H1 (cell line): Measurements from ENCODE around the gene ZNF385B. TPM values are rescaled to one million over a fixed set of nuclear protein-coding genes. Genes with fewer than 3 reads are reported as not detected.

Source experiments
- CTCF ChIA-PET: fragments of 300-600 bp; sonication (Branson Sonifier 250); formaldehyde crosslinking; loops from one replicate; lab custom pipeline; 2021; ENCODE audit not compliant: partially characterized antibody; lab: Charles Lee
- POLR2A ChIA-PET: fragments of 300-600 bp; sonication (Branson Sonifier 250); formaldehyde crosslinking; loops from one replicate; lab custom pipeline; 2021; ENCODE audit warnings: inconsistent platforms; ENCODE audit not compliant: partially characterized antibody; lab: Charles Lee
- DNase-seq, 2 experiments: peaks; one replicate each; pipeline versions ENCODE4 v3.0.0 to v3.0.0-alpha.2; 2010 to 2022; ENCODE audit warnings: low spot score in 2 of 2, low read depth in 1 of 2, mixed read lengths in 1 of 2
- FAIRE-seq: peaks from 2 replicates; lab custom pipeline; 2011; peaks lifted over from hg19 to GRCh38; lab: Jason Lieb, UNC
- H2AFZ ChIP-seq: 2 replicates; pipeline ENCODE4 v1.8.1; 2012; ENCODE audit warnings: low read length, inconsistent platforms
- H2AK5ac ChIP-seq: 2 replicates; pipeline ENCODE4 v1.6.1; 2013; ENCODE audit warnings: low read depth, low read length
- H2BK120ac ChIP-seq: replicated peaks from 2 replicates; pipeline ENCODE3; 2013; ENCODE audit warnings: low read depth, low read length, inconsistent platforms
- H2BK12ac ChIP-seq: 2 replicates; pipeline ENCODE4 v1.6.1; 2013; ENCODE audit warnings: low read depth, low read length
- H2BK15ac ChIP-seq: 2 replicates; pipeline ENCODE4 v1.6.1; 2013; ENCODE audit warnings: low read length
- H2BK20ac ChIP-seq: 2 replicates; pipeline ENCODE4 v1.6.1; 2013; ENCODE audit warnings: low read length
- H2BK5ac ChIP-seq: 2 replicates; pipeline ENCODE4 v1.6.1; 2013; ENCODE audit warnings: low read depth, low read length
- H3K14ac ChIP-seq: 2 replicates; pipeline ENCODE4 v1.6.1; 2013; ENCODE audit warnings: inconsistent platforms; ENCODE audit not compliant: insufficient read length
- H3K18ac ChIP-seq: 2 replicates; pipeline ENCODE4 v1.6.1; 2013; ENCODE audit warnings: low read length; ENCODE audit errors: extremely low read depth
- H3K23ac ChIP-seq: 2 replicates; pipeline ENCODE4 v1.6.1; 2013; ENCODE audit warnings: inconsistent platforms; ENCODE audit not compliant: insufficient read length
- H3K23me2 ChIP-seq: 2 replicates; pipeline ENCODE4 v1.6.1; 2013; ENCODE audit warnings: low read depth, low read length
- H3K27ac ChIP-seq: 2 replicates; pipeline ENCODE4 v1.6.1; 2011; ENCODE audit warnings: low read depth, low read length, inconsistent platforms
- H3K27me3 ChIP-seq, 4 experiments: replicated peaks in 1 of 4; 1 replicate in 1 of 4; 2 replicates in 3 of 4; pipeline versions ENCODE4 v1.6.1 to v1.8.1; 2011 to 2013; ENCODE audit warnings: low read length in 3 of 4, mild to moderate bottlenecking in 3 of 4, inconsistent platforms in 2 of 4, mixed read lengths in 2 of 4, moderate library complexity in 1 of 4; ENCODE audit not compliant: control insufficient read depth in 3 of 4, insufficient read depth in 3 of 4; ENCODE audit errors: extremely low read depth in 1 of 4
- H3K36me3 ChIP-seq, 4 experiments: 2 replicates each; pipeline versions ENCODE4 v1.6.1 to v1.8.1; 2011 to 2013; ENCODE audit warnings: mild to moderate bottlenecking in 4 of 4, low read length in 3 of 4, moderate library complexity in 2 of 4, control low read depth in 1 of 4, inconsistent platforms in 1 of 4; ENCODE audit not compliant: insufficient read depth in 4 of 4, control insufficient read depth in 2 of 4
- H3K4ac ChIP-seq: replicated peaks from 2 replicates; pipeline ENCODE3; 2013; ENCODE audit warnings: low read length, low read depth, mixed read lengths, inconsistent platforms; ENCODE audit not compliant: insufficient read length
- H3K4me1 ChIP-seq, 4 experiments: replicated peaks in 1 of 4; 1 replicate in 1 of 4; 2 replicates in 3 of 4; pipeline versions ENCODE4 v1.6.1 to v1.8.1; 2011 to 2013; ENCODE audit warnings: low read length in 3 of 4, inconsistent platforms in 2 of 4, mixed read lengths in 1 of 4; ENCODE audit not compliant: insufficient read depth in 4 of 4, control insufficient read depth in 3 of 4
- H3K4me2 ChIP-seq, 2 experiments: 2 replicates each; pipeline versions ENCODE4 v1.6.1 to v1.8.1; 2011 to 2013; ENCODE audit warnings: low read depth in 2 of 2, low read length in 2 of 2, control low read depth in 1 of 2, inconsistent platforms in 1 of 2, mild to moderate bottlenecking in 1 of 2; ENCODE audit not compliant: insufficient read depth in 1 of 2
- H3K4me3 ChIP-seq, 4 experiments: fragments of 200-600, 300-600 bp in 1 of 4; sonication (generic), shearing (Covaris generic), sonication (Bioruptor Twin) in 1 of 4; 2 replicates each; pipeline versions ENCODE4 v1.5.1 to v1.8.1; 2011 to 2016; ENCODE audit warnings: low read length in 4 of 4, low read depth in 3 of 4, control low read depth in 2 of 4, inconsistent platforms in 2 of 4, mild to moderate bottlenecking in 2 of 4, mixed read lengths in 1 of 4, moderate library complexity in 1 of 4; ENCODE audit not compliant: insufficient read depth in 2 of 4; ENCODE audit errors: extremely low read depth in 1 of 4
- H3K56ac ChIP-seq: replicated peaks from 2 replicates; pipeline ENCODE3; 2013; ENCODE audit warnings: low read depth, mild to moderate bottlenecking, mixed read lengths, low read length, inconsistent platforms; ENCODE audit not compliant: insufficient read length
- H3K79me1 ChIP-seq: 2 replicates; pipeline ENCODE4 v1.6.1; 2013; ENCODE audit warnings: low read depth, low read length, control low read depth
- H3K79me2 ChIP-seq, 2 experiments: 2 replicates each; pipeline versions ENCODE4 v1.6.1 to v1.8.1; 2012 to 2013; ENCODE audit warnings: low read length in 2 of 2, mild to moderate bottlenecking in 2 of 2, inconsistent platforms in 1 of 2; ENCODE audit not compliant: insufficient read depth in 2 of 2, control insufficient read depth in 1 of 2
- H3K9ac ChIP-seq, 4 experiments: replicated peaks in 1 of 4; 1 replicate in 1 of 4; 2 replicates in 3 of 4; pipeline versions ENCODE4 v1.6.1 to v1.8.1; 2011 to 2013; ENCODE audit warnings: low read depth in 3 of 4, low read length in 3 of 4, control low read depth in 2 of 4, mild to moderate bottlenecking in 2 of 4, moderate library complexity in 2 of 4, inconsistent platforms in 1 of 4; ENCODE audit errors: extremely low read depth in 1 of 4
- H3K9me3 ChIP-seq, 2 experiments: 2 replicates each; pipeline versions ENCODE4 v1.6.1 to v1.8.1; 2012 to 2013; ENCODE audit warnings: mild to moderate bottlenecking in 2 of 2, moderate library complexity in 2 of 2, control low read depth in 1 of 2, inconsistent platforms in 1 of 2, low read depth in 1 of 2, low read length in 1 of 2, mixed read lengths in 1 of 2; ENCODE audit not compliant: insufficient read depth in 2 of 2
- H4K20me1 ChIP-seq, 2 experiments: replicated peaks in 1 of 2; 2 replicates each; pipeline versions ENCODE3 to v1.8.1; 2011 to 2013; ENCODE audit warnings: inconsistent platforms in 2 of 2, low read length in 2 of 2, mild to moderate bottlenecking in 1 of 2; ENCODE audit not compliant: insufficient read depth in 2 of 2, control insufficient read depth in 1 of 2
- H4K5ac ChIP-seq: 2 replicates; pipeline ENCODE4 v1.6.1; 2013; ENCODE audit warnings: low read length, low read depth, mixed read lengths, inconsistent platforms; ENCODE audit not compliant: insufficient read length
- H4K8ac ChIP-seq: 2 replicates; pipeline ENCODE4 v1.8.0; 2013; ENCODE audit warnings: mild to moderate bottlenecking, moderate library complexity, low read length, inconsistent platforms; ENCODE audit not compliant: insufficient read depth; ENCODE audit errors: extremely low read depth
- H4K91ac ChIP-seq: replicated peaks from 2 replicates; pipeline ENCODE3; 2013; ENCODE audit warnings: low read length, mixed read lengths, inconsistent platforms; ENCODE audit not compliant: insufficient read length
- ASH2L ChIP-seq: fragments of 200-600, 300-600 bp; sonication (generic); IDR thresholded peaks from one replicate; pipeline ENCODE4 v1.7.1; 2017; ENCODE audit warnings: low read length
- ATF3 ChIP-seq: IDR thresholded peaks from 2 replicates; pipeline ENCODE4 v1.6.1; 2011; ENCODE audit warnings: low read depth, mild to moderate bottlenecking, low read length; ENCODE audit not compliant: insufficient read depth
- BCL11A ChIP-seq, 2 experiments: IDR thresholded peaks; one replicate each; pipeline ENCODE4 v1.6.1; 2011; ENCODE audit warnings: low read depth in 2 of 2, low read length in 2 of 2, mild to moderate bottlenecking in 2 of 2
- BRCA1 ChIP-seq: IDR thresholded peaks from 2 replicates; pipeline ENCODE4 v1.6.1; 2012; ENCODE audit warnings: low read depth, low read length, improper control_type of control experiment
- CEBPB ChIP-seq: IDR thresholded peaks from 2 replicates; pipeline ENCODE4 v1.6.1; 2012; ENCODE audit warnings: low read depth, low read length
- CTBP2 ChIP-seq: IDR thresholded peaks from 2 replicates; pipeline ENCODE4 v1.7.0; 2011; ENCODE audit warnings: borderline replicate concordance, mild to moderate bottlenecking, moderate library complexity, mixed read lengths, low read length; ENCODE audit not compliant: insufficient read depth, insufficient read length
- EP300 ChIP-seq, 2 experiments: IDR thresholded peaks; 1 replicate in 1 of 2; 2 replicates in 1 of 2; pipeline ENCODE4 v1.6.1; 2011 to 2012; ENCODE audit warnings: low read depth in 2 of 2, low read length in 2 of 2, mild to moderate bottlenecking in 2 of 2, borderline replicate concordance in 1 of 2, inconsistent platforms in 1 of 2, moderate library complexity in 1 of 2
- HDAC6 ChIP-seq: IDR thresholded peaks from one replicate; pipeline ENCODE4 v1.7.1; 2012; ENCODE audit warnings: low read depth, mild to moderate bottlenecking, inconsistent platforms, low read length, moderate library complexity
- KDM1A ChIP-seq: fragments of 200-600, 300-600 bp; sonication (generic); IDR thresholded peaks from 2 replicates; pipeline ENCODE4 v1.7.1; 2016; ENCODE audit warnings: mild to moderate bottlenecking, low read length, borderline replicate concordance
- MAFK ChIP-seq: IDR thresholded peaks from 2 replicates; pipeline ENCODE4 v1.6.1; 2012; ENCODE audit warnings: low read depth, mild to moderate bottlenecking, improper control_type of control experiment, low read length
- RBBP5 ChIP-seq: IDR thresholded peaks from 2 replicates; pipeline ENCODE4 v1.7.1; 2012; ENCODE audit warnings: low read depth, mild to moderate bottlenecking, inconsistent platforms, low read length, moderate library complexity, borderline replicate concordance
- SIRT6 ChIP-seq: IDR thresholded peaks from one replicate; pipeline ENCODE4 v1.7.1; 2012; ENCODE audit warnings: low read length, inconsistent platforms
- SUZ12 ChIP-seq: fragments of 200-600 bp; sonication (generic); IDR thresholded peaks from 2 replicates; pipeline ENCODE4 v1.6.1; 2012; ENCODE audit warnings: mild to moderate bottlenecking, inconsistent platforms, low read length, moderate library complexity, mixed read lengths
- TAF7 ChIP-seq: optimal IDR thresholded peaks from 2 replicates; pipeline ENCODE3; 2011; ENCODE audit warnings: low read depth, mild to moderate bottlenecking, inconsistent platforms, low read length, moderate library complexity, borderline replicate concordance
- TCF12 ChIP-seq: IDR thresholded peaks from 2 replicates; pipeline ENCODE4 v1.6.1; 2011; ENCODE audit warnings: low read depth, mild to moderate bottlenecking, low read length
- polyA plus RNA-seq, 7 experiments: library from polyadenylated mRNA; depleted of rRNA in 3 of 7; stranded (reverse) in 5 of 7; unstranded in 2 of 7; fragments of >200 nt in 5 of 7; fragments of 200-250 nt in 2 of 7; gene quantifications; 1 replicate in 5 of 7; 2 replicates in 1 of 7; 4 replicates in 1 of 7; pipeline versions ENCODE4 v1.2.1 to v1.2.3, GENCODE V29; 2011 to 2013; ENCODE audit warnings: missing spikeins in 2 of 7, mixed read lengths in 2 of 7
- total RNA-seq: library from RNA; stranded (reverse); fragmentation: NEBNext Ultra II Directional; extraction: Animal tissue kit (Norgen Biotek cat#: 25700); gene quantifications from 2 replicates; pipeline ENCODE4 v1.2.1, GENCODE V29; 2021

ZNF385B gene
- total and polyA plus RNA-seq, 2 of the 8 experiments (the other 6 are each of a cell fraction or from before 2014, with no cell fraction given) = 1.1 to 3.7 TPM

DNA sequence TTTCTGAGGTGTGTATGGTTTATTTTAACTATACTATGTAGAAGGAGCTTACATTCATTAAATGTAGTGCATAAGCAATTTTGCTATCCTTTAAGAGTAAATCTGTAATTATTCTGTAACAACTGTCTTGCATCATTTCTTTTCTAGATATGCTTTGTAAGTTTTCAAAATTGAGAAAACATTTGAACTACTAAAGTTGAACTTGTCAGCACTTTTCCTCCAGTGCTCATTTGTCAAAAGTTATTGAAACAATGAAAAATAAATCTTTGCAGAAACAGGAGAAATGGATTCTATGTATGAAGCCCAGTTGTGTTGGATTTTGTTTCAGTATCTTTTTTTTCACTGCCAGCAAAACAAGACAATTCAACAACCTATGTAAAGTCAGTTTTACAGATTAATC, 14.5 kb upstream of the ZNF385B start:
- H3K18ac ChIP-seq = no peak overlapping the region
- H3K79me1 ChIP-seq = no peaks in the 10 kb centered on the region
- no peaks in the 10 kb centered on the region for H4K20me1 ChIP-seq
- H3K23ac ChIP-seq = no peak overlapping the region
- H3K9me3 ChIP-seq = no peaks in the 10 kb centered on the region
- no peak overlapping the region for H3K4me2 ChIP-seq
- H3K4me1 ChIP-seq = no peaks in the 10 kb centered on the region
- H3K36me3 ChIP-seq = no peaks in the 10 kb centered on the region
- H2AK5ac ChIP-seq = no peak overlapping the region
- H2BK120ac ChIP-seq = no peak overlapping the region
- H3K4ac ChIP-seq = no peak overlapping the region
- H2BK15ac ChIP-seq = no peak overlapping the region
- peaks cover 0 to 1% (median 0%) of the 10 kb centered on the region in 4 experiments; a peak in 1 of 7 replicates for H3K27me3 ChIP-seq
- no peak overlapping the region for H2BK12ac ChIP-seq
- ChIA-PET CTCF (interaction anchor here (0.6 to 1.9 kb wide), 3 partner anchors 23 to 393 kb away, joined by 3 to 5 read pairs (median 3); no protein-coding TSS in a partner anchor), POLR2A (no interaction called here)
- H3K4me3 ChIP-seq = no peak overlapping the region
- no peak overlapping the region for H2BK20ac ChIP-seq
- no peak overlapping the region for H2BK5ac ChIP-seq
- no peak overlapping the region for H3K9ac ChIP-seq
- no peak overlapping the region for H2AFZ ChIP-seq
- H3K23me2 ChIP-seq = no peaks in the 10 kb centered on the region
- H3K79me2 ChIP-seq = no peaks in the 10 kb centered on the region
- H4K5ac ChIP-seq = no peak overlapping the region
- H3K14ac ChIP-seq = no peak overlapping the region
- FAIRE-seq (no peak), DNase-seq (no peak)
- no peak overlapping the region for H4K91ac ChIP-seq
- no peak overlapping the region for H3K56ac ChIP-seq
- H4K8ac ChIP-seq = no peak overlapping the region
- no peak overlapping the region for H3K27ac ChIP-seq
- TF ChIP-seq BRCA1 (no peak), ATF3 (no peak), SIRT6 (no peak), MAFK (no peak), CTBP2 (no peak), RBBP5 (no peak), KDM1A (no peak), EP300 (IDR thresholded peaks at IDR 0.05; ENCODE audit: borderline replicate concordance in 1 of 2, low read depth in 2 of 2, low read length in 2 of 2) (no peak), TCF12 (no peak), ASH2L (no peak), SUZ12 (no peak), CEBPB (no peak), BCL11A (IDR thresholded peaks at IDR 0.05; ENCODE audit: low read depth in 2 of 2, low read length in 2 of 2) (no peak), TAF7 (no peak), HDAC6 (no peak)
